ENCODE measurements around the gene RINL.
"Not testable (repeated sequence)": the region's sequence is repeated elsewhere in the genome, so short reads cannot be mapped to it uniquely, and the experiment has no call there.

- TF ChIP-seq CTCF (optimal IDR thresholded peaks at IDR 0.05 in 1 of 3, IDR thresholded peaks at IDR 0.05 in 1 of 3, conservative IDR thresholded peaks at IDR 0.05 in 1 of 3; ENCODE audit: extremely low read depth in 1 of 3, insufficient read depth in 2 of 3, low read length in 3 of 3); EZH2 (IDR thresholded peaks at IDR 0.05; ENCODE audit: low read length): not testable (repeated sequence)
Observed at GRCh38 chr19:38821230-38821825, 56.7 kb downstream of the RINL start.
